ENCODE measurements around the gene CCNY.

Gene CCNY

DNA sequence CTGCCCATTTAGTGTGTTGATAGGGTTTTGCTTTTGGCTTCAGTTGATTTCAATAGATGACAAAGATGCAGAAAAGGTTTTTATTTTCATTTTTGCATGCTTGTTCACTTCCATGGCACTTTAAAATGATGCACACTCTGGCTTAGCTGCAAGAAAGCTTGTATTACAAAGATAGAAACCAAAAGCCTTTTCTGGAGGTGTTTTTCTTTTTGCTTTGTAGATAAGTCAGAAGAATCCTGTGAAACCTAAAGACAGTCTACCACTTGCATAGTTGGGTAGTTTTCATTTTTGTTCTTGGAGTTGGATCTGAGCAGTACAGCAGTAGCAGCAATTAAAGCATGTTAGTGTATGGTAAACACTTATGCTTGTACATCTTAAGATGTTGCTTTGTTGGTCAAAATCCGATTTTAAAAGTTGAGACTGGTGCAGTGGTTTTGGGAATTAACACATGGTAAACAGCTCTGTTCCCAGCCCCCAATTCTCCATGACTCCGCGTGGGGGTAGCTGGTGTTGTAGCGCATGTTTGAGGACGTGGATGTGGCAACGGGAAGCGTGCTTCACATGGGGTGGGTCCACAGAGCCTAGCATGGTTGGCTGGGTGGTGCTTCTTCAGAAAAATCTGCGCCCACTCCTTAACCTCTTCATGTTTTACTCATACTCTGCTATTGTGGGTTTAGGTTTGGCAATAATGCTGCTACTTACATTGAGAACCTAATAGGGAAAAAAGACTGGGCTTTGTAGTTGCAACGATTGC, 19.8 kb downstream of the CCNY start:
- DNase-seq, result no peak

DNA sequence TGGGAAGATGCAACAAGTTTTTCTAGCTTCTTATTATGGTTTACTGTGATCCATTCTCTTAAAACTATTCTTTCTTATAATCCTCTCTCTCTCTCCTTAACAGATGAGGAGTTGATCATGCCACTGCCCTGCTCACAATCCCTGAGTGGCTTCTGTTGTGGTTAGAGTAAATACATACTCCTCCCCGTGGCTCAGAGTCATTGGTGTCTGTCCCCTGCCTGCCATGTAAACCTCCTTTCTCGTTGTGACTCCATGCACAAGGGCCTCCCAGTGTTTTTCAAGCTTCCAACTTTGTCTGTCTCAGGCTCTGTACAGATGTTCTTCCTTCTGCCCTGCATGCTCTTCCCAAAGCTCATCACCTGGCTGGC, 20.4 kb downstream of the CCNY start:
- no peak for DNase-seq

DNA sequence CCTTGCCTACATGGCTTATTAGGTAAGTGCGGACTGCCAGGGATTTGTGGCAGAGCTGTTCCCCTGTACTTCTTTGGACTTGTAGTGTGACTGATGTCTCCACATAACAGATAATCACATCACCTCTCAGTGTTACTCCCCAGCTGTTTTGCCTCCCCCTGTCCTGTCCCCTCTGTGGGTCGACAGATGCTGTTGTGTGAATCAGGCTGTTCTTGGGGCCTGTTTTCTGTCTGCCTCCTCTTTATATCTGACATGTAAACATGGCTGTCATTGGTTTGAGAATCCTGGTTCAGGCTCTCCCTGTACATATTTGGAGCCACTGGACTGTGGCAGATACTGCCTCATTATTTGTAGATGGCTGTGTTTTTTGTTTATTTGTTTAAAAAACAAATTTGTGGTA, 22.7 kb downstream of the CCNY start:
- DNase-seq, result no peak

DNA sequence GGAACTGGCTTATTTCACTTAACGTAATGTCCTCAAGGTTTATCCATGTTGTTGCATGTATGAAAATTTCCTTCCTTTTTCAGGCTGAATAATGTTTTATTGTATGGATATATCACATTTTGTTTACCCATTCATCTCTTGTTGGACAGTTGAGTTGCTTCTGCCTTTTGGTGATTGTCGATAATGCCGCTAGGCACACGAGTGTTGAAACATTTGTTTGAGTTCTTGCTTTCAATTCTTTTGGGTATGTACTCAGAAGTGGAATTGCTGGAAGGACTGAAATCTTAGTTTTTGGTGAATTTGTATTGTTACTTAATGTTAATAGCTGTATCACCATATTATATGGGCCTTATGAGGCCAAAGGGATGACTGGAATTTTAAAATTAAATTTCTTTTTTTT, 23.6 kb downstream of the CCNY start:
- DNase-seq, result no peak

DNA sequence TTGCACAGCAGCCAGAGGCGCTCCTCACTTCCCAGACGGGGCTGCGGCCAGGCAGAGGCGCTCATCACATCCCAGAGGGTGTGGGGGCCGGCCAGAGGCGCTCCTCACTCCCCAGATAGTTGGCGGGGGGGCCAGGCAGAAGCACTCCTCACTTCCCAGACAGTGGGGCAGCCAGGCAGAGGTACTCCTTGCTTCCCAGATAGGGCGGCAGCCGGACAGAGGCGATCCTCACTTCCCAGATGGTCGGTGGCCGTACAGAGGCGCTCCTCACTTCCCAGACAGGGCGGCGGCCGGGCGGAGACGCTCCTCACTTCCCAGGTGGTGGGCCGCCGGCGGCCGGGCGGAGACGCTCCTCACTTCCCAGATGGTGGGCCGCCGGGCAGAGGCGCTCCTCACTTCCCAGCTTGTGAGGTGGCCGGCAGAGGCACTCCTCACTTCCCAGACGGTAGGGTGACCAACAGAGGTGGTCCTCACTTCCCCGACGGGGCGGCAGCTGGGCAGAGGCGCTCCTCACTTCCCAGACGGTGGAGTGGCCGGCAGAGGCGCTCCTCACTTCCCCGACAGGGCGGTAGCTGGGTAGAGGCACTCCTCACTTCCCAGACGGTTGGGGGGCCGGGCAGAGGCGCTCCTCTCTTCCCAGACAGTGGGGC, 26.5 kb downstream of the CCNY start:
- no peak for DNase-seq

DNA sequence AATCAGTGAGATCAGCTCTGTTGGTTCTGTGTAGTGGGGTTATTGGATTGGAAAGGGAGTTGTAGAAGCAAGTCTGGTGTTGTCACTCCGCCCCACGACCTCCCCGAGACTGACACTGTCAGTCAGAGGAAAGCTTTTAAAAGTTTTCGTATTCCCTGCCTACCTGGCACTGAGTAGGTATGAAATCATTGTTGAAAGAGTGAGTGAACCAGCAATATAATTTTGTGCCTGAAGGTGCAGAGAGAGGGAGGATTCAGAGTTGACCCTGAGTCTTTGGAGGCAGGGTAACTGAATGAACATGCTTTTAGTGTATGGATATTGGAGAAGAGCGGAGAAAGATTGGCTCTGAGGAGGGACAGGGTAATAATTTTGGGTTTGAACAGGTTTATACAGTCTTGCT, 27.3 kb downstream of the CCNY start:
- DNase-seq, result no peak

DNA sequence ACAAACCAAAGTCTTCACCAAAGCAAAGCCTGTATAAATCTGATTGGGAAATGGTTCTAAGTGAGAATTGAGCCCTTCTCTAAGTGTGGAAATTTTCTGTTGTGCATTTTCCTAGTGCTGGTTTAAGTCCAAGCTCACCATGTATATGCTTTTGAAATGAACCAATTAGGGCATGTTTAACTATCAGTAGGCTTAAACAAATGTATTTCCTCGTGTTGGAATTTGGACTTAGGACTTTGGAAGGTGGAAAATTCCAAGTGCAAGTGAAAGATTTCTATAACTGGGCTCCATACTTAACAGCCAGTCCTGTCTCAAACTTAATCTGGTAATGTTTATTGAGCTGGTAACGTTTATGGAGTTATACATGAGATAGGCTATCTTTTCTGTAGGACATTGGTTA, 28.5 kb downstream of the CCNY start:
- DNase-seq, result no peak

DNA sequence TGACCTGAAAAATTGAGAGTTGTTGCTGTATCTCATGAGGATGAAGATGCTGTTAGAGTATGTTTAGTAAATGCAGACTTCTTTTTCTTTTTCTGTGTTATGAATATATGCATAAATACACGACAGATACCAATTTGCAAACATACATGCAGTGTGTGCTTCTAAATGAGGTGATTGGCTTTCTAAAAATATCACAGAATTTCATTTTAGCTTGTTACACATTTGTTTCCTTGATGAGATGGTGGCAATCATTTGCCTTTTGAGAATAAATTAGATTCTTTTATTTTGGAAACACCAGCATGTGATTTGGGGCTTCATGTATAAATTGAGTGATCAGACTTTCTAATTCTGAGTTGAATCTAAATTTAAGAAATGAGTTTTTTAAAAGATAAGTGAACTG, 29.7 kb downstream of the CCNY start:
- DNase-seq, result no peak

DNA sequence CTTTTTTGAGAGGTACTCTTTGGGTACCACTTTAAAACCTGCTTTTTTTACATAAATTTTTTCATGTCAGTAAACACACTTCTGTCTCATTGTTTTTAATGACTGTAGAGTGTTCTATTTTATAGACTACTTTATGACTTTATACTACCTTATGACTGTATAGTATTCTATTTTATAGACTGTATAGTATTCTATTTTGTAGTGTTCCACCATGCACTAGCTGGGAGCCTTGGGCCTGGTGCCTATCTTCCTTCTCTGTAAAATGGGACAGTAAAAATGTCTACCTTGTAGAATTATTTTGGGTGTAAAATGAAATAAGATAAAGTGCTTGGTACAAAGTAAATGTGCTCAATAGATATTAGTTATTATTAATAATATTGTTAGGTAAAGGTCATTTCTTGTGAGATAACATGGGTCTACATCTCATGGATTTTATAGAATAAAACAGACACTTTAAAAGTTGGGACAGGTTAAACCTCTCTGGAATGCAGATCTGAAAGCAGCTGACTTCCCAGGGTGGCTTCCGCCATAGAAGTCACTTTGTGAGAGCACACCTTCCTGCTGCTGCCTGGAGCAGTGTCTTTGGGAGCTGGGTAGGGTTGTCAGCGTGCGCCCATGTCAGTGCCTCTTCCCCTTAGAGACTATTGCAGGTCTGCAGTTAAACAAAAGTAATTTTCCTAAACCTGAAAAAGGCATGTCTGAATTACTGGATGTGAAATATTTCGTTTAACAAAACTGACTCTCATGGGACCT, 31.0 kb downstream of the CCNY start:
- DNase-seq, result no peak

DNA sequence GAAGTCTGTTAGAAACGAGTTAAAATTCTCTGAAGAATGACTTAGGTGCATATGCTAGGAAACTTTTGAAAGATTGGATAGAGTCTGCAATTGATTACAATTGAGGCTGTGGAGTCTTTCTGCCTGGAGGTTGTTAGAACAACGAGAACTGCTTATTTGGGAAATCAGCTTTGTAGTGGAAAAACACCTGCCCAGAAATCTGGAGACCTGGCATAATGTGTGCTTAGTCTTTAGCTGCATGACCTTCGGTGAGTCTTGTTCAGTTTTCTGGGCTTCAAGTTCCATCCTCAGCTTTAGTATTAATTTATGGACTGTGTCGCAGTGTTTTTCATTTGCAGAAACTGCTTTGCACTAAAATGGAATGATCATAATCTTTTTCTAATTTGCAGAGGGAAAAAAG, 31.7 kb downstream of the CCNY start:
- DNase-seq, result no peak

DNA sequence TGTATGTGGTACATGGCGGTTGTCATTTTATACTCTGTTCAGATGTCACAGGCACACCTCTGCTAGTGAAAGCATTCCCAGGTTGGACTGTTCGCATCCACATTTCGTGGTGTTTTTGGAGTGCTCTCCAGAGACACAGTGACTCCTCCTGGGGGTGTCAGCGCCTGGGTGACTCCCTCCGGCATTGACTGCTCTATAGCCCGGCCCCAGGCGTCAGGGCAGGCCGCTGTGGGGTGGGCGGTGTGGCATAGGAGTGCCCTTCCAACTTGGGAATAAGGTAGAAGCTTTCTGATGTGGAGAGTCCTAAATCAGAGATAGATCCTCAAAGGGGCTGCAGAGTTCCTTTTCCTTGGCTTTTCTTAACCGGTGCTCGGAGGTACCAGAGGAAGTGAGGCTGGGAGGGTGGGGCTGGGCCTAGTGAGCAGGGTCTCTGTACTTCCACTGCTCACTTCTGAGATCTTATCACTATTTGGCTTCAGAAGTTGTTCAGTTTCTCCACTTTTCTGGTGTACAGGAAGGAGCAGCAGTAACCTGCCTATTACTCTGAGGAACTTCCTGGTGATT, 32.3 kb downstream of the CCNY start:
- no peak for DNase-seq

DNA sequence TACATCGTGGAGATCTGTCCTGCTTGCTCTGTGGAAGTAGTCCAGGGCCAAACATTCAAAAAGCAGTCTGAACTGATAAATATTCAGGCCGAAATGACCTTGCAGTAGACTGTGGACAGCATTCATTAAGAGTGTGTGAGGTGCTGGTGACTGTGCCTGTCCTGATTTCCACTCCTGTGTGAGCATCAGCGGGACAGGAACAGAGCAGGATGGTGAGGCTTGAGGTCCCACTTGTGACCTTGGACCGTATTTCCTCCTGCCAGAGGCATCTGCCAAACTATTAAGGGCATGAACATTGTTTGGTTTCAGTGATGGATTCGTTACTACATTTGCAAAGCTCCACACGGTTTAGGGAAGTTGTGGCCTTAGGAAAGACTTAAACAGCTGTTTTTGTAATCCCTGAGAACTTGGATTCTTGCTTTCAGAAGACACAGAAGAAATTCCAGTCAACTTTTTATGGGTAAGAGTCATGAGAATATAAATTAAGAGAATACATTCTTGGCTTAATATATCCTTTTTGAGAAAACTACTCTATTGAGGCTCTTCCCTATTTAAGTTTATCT, 32.8 kb downstream of the CCNY start:
- no peak for DNase-seq

DNA sequence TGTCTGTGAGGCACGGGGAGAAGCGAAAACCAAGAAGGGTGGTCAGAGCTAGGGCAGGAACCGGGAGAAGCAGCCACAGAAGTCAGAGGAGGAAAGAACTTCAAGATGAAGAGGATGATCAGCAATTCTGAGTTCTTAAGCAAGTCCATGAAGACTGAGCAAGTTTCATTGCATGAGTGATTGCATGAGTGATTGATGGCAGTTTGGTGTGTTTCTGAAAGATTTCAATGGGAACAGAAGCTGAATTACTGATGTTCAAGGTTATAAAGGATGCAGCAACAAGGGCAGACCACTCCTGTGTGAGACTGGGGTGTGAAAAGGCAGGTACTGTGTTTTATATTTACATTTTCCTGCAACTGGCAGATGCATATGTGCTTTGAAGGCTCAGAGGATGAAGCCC, 35.4 kb downstream of the CCNY start:
- DNase-seq, result no peak

DNA sequence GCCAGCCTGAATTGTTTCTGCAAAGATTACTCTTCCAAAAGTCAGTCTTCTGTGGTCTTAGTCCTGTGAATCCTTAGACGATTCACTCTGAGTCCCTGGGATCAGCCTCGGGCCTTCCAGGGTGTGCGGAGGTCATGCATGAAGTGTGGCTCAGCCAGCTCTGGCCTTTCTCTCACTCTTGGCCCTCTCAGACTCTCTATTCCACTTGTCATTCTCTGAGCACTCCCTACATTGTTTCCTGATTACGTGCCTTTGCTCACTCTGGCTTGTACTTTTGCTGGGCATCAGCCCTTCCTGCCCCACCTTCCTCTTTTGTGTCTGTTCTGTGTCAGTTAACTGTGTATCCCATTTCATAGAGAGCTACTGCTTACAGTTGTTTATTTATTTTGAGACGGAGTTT, 36.0 kb downstream of the CCNY start:
- no peak for DNase-seq

DNA sequence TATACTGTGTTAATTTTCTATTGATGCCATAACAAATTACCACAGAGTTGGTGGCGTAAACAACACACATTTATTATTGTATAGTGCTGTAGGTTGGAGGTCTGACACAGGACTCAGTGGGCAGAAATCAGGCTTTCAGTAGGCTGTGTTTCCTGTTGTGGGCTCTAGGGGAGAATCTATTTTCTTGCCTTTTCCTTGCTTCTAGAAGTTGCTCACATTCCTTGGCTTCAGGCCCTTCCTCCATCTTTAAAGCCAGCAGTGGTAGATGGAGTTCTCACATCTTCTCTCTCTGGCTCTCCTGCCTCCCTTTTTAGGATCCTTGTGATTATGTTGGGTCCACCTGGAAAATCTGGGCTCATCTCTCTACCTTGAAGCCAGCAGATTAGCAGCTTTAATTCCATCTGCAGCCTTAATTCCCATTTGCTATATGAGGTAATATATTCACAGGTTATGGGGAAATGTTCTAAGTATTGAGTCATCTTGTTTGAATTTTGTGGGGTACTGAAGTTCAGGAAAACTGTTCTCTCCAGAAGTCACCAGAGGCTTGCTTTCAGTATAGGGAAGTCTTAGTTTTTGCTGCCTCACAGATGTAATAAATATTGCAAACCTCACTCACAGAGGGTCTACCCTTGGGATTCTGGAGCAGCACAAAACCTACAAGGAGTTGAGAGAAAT, 38.9 kb downstream of the CCNY start:
- DNase-seq, result no peak

DNA sequence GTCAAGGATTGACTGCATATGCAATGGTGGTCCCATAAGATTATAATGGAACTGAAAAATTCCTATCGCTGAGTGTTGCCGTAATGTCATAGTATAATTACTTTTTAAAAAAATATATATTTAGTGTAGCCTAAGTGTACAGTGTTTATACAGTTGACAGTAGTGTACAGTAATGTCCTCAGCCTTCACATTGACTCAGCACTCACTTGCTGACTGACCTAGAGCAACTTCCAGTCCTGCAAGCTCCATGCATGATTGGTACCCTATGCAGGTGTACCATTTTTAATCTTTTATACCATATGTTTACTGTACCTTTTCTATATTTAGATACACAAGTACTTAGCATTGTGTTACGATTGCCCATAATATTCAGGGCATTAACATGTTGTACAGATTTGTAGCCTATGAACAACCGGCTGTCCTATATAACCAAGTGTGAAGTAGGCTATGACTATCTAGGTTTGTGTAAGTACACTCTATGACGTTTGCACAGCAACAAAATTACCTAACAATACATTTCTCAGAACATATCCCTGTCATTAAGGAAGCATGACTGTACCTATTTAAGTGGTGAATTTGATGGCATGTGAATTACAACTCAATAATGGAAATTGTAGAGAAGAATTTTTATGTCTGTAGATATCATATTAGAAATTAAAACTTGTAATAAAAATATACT, 40.9 kb downstream of the CCNY start:
- no peak for DNase-seq

DNA sequence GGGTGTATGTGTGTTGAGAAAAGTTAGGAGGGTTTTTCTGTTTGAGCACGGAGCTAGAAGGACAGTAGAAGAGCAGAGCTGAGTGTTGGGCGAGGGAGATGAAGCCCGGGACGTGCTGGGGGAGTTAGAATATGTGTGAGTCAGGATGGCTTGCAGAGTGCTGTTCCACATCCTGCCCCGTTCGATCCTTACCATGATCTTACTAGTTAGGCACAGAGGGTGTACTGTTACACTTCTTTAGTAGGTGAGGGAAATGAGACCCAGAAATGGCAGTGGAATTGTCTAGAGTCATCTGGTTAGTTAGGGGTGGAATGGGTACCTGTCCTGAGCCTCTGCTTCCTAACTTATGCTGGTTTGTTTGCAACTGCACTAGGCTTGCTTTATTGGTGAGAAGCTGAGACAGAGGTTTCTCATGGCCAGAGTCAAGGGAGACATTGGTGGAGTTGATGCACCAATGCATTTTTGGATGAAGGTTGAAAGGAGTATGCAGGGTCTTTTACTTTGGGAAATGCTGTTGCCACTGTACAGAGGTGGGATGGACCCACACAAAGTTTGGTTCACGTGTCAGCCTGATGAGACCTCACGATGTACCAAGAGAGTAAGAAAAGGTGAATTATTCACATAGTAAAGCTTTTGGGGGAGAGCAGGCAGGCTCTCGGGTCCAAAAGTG, 42.4 kb downstream of the CCNY start:
- no peak for DNase-seq

DNA sequence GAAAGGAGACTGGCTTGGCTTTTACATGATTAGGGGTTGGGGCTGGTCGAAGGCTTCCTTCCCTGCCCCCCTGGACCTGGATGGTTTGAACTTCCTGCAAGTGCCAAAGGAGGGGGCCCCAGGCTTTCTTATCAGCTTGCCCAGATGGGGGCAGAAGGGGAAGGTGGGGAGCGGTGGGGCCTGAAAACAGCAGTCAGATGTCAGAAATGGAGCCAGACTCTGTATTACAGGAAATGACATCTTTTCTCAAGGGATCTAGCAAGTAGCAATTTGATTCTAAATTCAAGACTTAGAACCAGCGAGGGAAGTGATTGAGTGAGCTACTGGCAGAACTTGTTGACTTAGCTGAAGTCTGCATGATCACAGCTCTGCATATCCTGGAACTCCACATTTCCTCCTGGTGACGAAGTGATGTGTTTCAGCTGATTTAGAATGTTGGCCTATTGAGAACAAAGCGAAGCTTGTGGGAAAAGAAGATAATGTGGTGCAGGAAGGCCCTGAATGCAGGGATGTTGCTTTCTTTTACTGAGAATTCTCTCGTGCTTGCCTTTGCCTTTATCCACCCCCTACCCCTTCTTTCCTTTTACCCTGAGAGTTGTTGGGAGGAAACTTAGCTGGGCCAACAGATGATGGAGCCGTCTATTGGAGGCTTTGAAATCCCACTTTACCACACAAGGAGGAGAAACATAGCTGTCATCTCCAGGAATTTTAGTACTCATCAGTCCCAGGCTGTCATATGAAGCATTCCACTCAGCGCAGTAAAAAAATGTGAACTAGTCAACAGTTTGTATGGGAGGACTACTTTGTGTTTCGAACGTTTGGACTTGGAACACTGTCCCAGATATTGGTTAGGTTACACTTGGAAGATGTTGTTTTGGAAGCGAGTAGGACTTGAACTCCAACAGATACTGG, 43.2 kb downstream of the CCNY start:
- peak in 4 of 14 donors; percentile 15 to 50 (median 40) for DNase-seq

DNA sequence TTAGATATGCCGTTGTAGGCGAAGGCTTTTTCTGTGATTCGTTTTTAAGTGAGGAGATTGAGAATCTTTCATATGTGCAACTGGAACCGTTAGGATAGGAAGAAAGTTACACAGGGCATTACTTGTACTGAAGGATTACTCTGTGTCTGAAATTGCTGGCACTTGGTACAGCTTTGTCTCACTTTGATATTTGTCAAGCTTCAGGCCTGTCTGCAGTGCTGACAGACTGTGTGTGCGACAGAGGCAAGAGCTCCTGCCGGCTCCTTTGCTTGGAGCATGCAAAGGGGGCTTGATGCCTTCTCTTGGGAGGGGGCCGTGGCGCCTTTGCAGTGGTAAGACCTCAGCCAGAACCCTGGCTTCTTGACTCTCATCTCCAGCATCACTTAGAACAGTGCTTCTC, 45.8 kb downstream of the CCNY start:
- no peak for DNase-seq

DNA sequence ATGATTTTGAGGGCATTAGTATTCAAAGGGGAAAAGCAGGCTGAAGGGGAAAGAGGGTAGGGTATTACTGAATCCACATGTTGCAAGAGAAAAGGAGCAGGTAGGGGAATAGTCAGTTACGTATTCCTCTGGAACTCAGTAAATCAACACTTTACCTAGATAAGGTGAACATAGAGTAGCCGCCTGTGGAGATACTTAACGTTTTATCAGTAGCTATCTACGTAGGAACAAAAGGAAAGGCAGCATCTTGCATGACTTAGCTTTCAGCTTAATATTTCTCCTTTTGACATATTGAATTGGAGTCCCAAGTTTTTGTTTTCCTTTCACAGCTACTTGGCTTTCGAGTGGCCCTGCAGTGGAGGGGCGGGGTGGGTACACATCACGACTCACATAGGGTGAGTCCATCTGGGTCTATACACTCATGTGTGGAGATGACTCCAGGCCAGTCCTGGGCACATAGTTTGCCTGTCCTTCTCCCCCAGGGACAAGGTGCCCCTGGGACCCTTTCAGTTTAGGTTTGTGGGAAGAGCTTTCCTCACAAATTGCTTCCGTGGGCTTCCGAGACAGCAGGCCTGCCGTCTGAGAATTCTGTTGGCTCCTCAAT, 48.1 kb downstream of the CCNY start:
- DNase-seq, result no peak
